Measurements from ENCODE around the gene FIBP.

The FIBP gene

GRCh38 chr11:65928667-65929066 lies 40.4 kb upstream of the FIBP start:
- no peak for TF ChIP-seq CTCF (IDR thresholded peaks at IDR 0.05)

DNA sequence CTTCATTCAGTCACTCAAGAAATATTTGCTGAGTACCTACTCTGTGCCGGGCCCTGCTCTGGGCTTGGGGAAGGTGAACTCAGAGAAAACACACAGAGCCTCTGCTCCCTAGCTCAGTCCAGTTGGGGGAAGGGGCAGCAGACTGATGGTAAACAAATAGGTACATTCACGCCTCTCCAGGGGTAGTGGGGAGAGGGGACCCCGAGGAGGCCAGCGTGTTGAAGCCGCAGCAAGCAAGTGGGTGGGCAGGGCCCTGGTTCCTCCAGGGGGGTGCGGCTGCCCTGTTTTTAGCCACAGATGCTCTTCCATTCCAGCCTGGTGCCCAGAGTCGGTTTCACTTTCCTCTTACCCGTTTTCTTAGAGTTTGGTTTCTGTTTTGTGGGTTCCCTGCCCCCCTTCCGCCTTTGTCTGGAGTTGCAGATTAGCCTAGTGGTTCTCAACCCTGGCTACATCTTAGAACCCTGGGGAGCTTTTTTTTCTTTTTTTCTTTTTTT lies 39.7 kb upstream of the FIBP start:
- TF ChIP-seq CTCF (IDR thresholded peaks at IDR 0.05), result no peak
- H3K27me3 ChIP-seq, result peaks cover 0 to 2% of the 10 kb centered on the region in 2 donors
- H3K9me3 ChIP-seq, result no peaks in the 10 kb centered on the region
- no peak for DNase-seq
- no peak overlapping the region for H3K4me3 ChIP-seq
- H3K27ac ChIP-seq, result no peak overlapping the region
- intact Hi-C loops (cut with DNase I; ENCODE audit: low total_unique reads), result no loop called here
- no peaks in the 10 kb centered on the region for H3K4me1 ChIP-seq
- peaks cover under 1 to 12% (median 5%) of the 10 kb centered on the region in 3 donors for H3K36me3 ChIP-seq

More at GRCh38 chr11:65928667-65929066, 40.4 kb upstream of the FIBP start:
- no peaks in the 10 kb centered on the region for H3K9me3 ChIP-seq
- H3K36me3 ChIP-seq, result peaks cover 0 to 6% (median 0%) of the 10 kb centered on the region in 3 donors
- DNase-seq, result no peak
- H3K27me3 ChIP-seq, result peaks cover 0 to 9% of the 10 kb centered on the region in 2 donors
- no peaks in the 10 kb centered on the region for H3K4me1 ChIP-seq
- H3K27ac ChIP-seq, result no peak overlapping the region
- intact Hi-C loops (cut with DNase I; ENCODE audit: low total_unique reads), result no loop called here
- H3K4me3 ChIP-seq, result no peak overlapping the region

DNA sequence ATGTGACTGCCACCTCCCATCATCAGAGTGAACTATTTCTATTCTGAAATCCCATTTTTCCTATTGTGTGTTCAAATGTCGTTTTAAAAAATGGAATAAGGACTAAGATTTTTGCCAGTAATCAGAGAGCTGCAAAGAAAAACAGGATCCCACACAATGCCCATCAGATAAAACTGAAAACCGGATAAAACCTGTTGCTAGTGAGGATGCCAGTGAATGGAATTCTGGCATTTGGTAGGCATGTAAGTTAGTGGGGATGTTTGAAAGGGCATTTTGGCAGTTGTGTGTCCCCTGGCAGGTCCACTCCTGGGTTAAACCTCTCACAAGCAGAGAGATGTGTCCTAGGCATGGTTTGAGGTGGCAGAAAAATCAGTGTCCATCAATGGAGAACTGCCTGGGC lies 37.1 kb upstream of the FIBP start:
- intact Hi-C loops (cut with DNase I; ENCODE audit: low total_unique reads), result no loop called here
- no peak overlapping the region for H3K27ac ChIP-seq
- DNase-seq, result no peak
- peaks cover 13 to 32% (median 20%) of the 10 kb centered on the region in 3 donors for H3K36me3 ChIP-seq
- H3K27me3 ChIP-seq, result no peaks in the 10 kb centered on the region
- no peak overlapping the region for H3K4me3 ChIP-seq
- no peak for TF ChIP-seq CTCF (IDR thresholded peaks at IDR 0.05)
- peaks cover 0 to 11% (median 9%) of the 10 kb centered on the region in 4 donors for H3K4me1 ChIP-seq
- H3K9me3 ChIP-seq, result no peaks in the 10 kb centered on the region

GRCh38 chr11:65922565-65922964 lies 34.3 kb upstream of the FIBP start:
- Histone ChIP-seq H3K4me1 (peaks cover 3 to 23% (median 22%) of the 10 kb centered on the region in 4 donors), H3K27ac (no peak overlapping the region), H3K27me3 (no peaks in the 10 kb centered on the region), H3K9me3 (no peaks in the 10 kb centered on the region), H3K36me3 (peaks cover 13 to 32% (median 20%) of the 10 kb centered on the region in 3 donors), H3K4me3 (no peak overlapping the region)
- no peak for TF ChIP-seq CTCF (IDR thresholded peaks at IDR 0.05)
- intact Hi-C loops (cut with DNase I; ENCODE audit: low total_unique reads), result loop anchor here (5.0 kb wide), 1 partner anchor 40 kb away; the partner anchor contains the start of gene SART1
- no peak for DNase-seq

- peaks cover 13 to 32% (median 20%) of the 10 kb centered on the region in 3 donors for H3K36me3 ChIP-seq
- no peak overlapping the region for H3K27ac ChIP-seq
- intact Hi-C loops (cut with DNase I; ENCODE audit: low total_unique reads), result loop anchor here (5.0 kb wide), 1 partner anchor 40 kb away; the partner anchor contains the start of gene SART1
- H3K27me3 ChIP-seq, result no peaks in the 10 kb centered on the region
- no peak overlapping the region for H3K4me3 ChIP-seq
- no peak for TF ChIP-seq CTCF (IDR thresholded peaks at IDR 0.05)
- H3K4me1 ChIP-seq, result peaks cover 5 to 30% (median 29%) of the 10 kb centered on the region in 4 donors
- H3K9me3 ChIP-seq, result no peaks in the 10 kb centered on the region
- DNase-seq, result no peak
Measured at GRCh38 chr11:65921876-65922275, 33.6 kb upstream of the FIBP start.
